Parathyroid adenoma (tissue), 2 donors: ENCODE measurements around the gene WIPF3.

ENCODE experiments used
- H2AFZ ChIP-seq: fragments of 300-600 bp; sonication (generic); one replicate; pipeline ENCODE4 v1.7.0; 2017; ENCODE audit warnings: antibody characterized with exemption, mild to moderate bottlenecking
- H3K27ac ChIP-seq: fragments of 300-600 bp; sonication (generic); one replicate; pipeline ENCODE4 v1.7.0; 2017
- H3K27me3 ChIP-seq: fragments of 300-600 bp; sonication (generic); one replicate; pipeline ENCODE4 v1.7.0; 2017; ENCODE audit warnings: low read length; ENCODE audit not compliant: control insufficient read depth, insufficient read depth
- H3K36me3 ChIP-seq: fragments of 300-600 bp; sonication (generic); one replicate; pipeline ENCODE4 v1.7.0; 2017; ENCODE audit warnings: low read length; ENCODE audit not compliant: control insufficient read depth, insufficient read depth
- H3K4me1 ChIP-seq: fragments of 300-600 bp; sonication (generic); one replicate; pipeline ENCODE4 v1.7.0; 2017; ENCODE audit warnings: control low read depth
- H3K4me2 ChIP-seq: fragments of 300-600 bp; sonication (generic); one replicate; pipeline ENCODE4 v1.7.0; 2017; ENCODE audit warnings: low read length
- H3K4me3 ChIP-seq: fragments of 300-600 bp; sonication (generic); one replicate; pipeline ENCODE4 v1.7.0; 2017; ENCODE audit warnings: low read depth, low read length
- H3K79me2 ChIP-seq: fragments of 300-600 bp; sonication (generic); one replicate; pipeline ENCODE4 v1.7.0; 2017; ENCODE audit warnings: control low read depth
- H3K9ac ChIP-seq: fragments of 300-600 bp; sonication (generic); one replicate; pipeline ENCODE4 v1.7.0; 2017; ENCODE audit warnings: mild to moderate bottlenecking
- H3K9me3 ChIP-seq: fragments of 300-600 bp; sonication (generic); one replicate; pipeline ENCODE4 v1.7.0; 2017; ENCODE audit warnings: low read length; ENCODE audit not compliant: control insufficient read depth
- TF ChIP-seq, protein P1 (sequence below): fragments of 300-600 bp; sonication (generic); IDR thresholded peaks from one replicate; pipeline ENCODE4 v1.7.0; 2017; ENCODE audit warnings: antibody characterized with exemption, mild to moderate bottlenecking
- donor health status: primary hyperparathyroidism.

Gene WIPF3

GRCh38 chr7:29920491-29920890 lies 114.2 kb downstream of the WIPF3 start:
- no peaks in the 10 kb centered on the region for H3K9me3 ChIP-seq
- H2AFZ ChIP-seq: no peak overlapping the region
- H3K4me1 ChIP-seq: no peaks in the 10 kb centered on the region
- H3K27ac ChIP-seq: no peak overlapping the region
- H3K9ac ChIP-seq: no peak overlapping the region
- no peaks in the 10 kb centered on the region for H3K36me3 ChIP-seq
- no peak overlapping the region for H3K4me2 ChIP-seq
- no peaks in the 10 kb centered on the region for H3K79me2 ChIP-seq
- H3K4me3 ChIP-seq: no peak overlapping the region
- TF ChIP-seq, protein P1, sequence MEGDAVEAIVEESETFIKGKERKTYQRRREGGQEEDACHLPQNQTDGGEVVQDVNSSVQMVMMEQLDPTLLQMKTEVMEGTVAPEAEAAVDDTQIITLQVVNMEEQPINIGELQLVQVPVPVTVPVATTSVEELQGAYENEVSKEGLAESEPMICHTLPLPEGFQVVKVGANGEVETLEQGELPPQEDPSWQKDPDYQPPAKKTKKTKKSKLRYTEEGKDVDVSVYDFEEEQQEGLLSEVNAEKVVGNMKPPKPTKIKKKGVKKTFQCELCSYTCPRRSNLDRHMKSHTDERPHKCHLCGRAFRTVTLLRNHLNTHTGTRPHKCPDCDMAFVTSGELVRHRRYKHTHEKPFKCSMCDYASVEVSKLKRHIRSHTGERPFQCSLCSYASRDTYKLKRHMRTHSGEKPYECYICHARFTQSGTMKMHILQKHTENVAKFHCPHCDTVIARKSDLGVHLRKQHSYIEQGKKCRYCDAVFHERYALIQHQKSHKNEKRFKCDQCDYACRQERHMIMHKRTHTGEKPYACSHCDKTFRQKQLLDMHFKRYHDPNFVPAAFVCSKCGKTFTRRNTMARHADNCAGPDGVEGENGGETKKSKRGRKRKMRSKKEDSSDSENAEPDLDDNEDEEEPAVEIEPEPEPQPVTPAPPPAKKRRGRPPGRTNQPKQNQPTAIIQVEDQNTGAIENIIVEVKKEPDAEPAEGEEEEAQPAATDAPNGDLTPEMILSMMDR: no peak
- no peaks in the 10 kb centered on the region for H3K27me3 ChIP-seq

DNA sequence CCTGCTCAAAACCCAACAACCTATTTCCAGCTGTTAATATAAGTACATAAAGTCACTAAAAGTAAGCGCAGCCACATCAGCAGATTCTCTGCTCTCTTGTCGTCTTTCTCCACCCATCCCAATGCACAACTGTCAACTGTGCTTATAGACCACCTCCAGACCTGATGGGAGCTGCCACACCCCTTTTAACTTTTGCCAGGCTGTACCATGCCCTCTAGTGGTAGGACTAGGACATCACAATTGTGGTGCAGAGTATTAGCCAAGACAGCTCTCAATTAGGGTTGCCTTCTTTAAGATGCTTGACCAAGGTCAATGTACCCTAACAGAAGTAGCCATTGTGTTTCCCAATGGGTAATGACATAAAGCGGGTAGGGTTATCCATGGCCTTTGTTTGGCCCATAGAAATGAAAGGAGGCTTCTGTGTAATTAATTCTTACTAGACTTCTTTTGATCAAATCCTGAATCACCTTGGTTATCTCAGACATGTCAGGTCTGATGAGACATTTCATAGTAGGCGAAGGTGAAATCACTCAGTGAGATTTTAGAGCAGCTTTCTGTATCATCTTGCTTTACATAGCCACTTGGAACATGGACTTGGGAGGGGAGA lies 115.2 kb downstream of the WIPF3 start:
- Histone ChIP-seq H2AFZ (no peak overlapping the region), H3K4me1 (no peaks in the 10 kb centered on the region), H3K9me3 (no peaks in the 10 kb centered on the region), H3K79me2 (no peaks in the 10 kb centered on the region), H3K9ac (no peak overlapping the region), H3K36me3 (no peaks in the 10 kb centered on the region), H3K27me3 (no peaks in the 10 kb centered on the region), H3K4me3 (no peak overlapping the region), H3K4me2 (no peak overlapping the region), H3K27ac (no peak overlapping the region)
- TF ChIP-seq, protein P1: peak; percentile 95

DNA sequence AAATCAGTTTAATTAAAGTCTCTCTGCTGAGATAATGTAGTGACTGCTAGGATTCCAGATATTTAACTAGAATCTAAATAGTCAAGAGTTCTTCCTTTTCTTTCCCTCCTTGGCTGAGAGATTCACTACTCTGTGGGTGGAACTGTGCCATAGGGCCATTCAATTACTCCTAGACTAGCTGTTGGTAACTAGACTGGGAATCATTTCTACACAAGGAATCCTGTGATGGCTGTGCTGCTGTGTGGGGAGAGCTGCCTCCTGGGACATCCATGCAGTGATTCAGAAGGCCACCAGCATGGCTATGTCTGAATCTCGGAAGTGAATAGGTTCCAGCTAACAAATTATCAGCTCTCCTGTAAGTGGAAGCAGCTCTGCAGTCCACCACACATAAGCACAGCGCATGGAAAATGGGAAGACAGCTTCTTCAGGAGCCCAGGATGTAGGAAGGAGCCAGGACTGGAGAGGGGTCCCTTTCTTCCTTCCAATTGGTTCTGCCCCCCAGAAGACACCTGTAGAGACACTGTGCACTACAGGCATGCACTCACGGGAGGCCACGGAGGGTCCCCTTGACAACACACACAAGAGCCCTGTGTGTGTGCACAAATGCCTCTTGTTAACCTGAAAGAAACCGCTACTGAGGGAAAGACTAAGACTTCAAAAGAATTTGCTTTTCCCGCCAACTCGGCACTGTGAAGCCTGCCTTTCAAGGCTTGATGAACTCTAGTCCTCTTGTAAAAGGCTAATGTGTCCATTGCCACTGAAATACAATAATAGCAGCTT lies 116.8 kb downstream of the WIPF3 start:
- Histone ChIP-seq H3K4me1 (no peaks in the 10 kb centered on the region), H3K27ac (no peak overlapping the region), H3K4me3 (no peak overlapping the region), H3K79me2 (no peaks in the 10 kb centered on the region), H3K9ac (no peak overlapping the region), H3K27me3 (no peaks in the 10 kb centered on the region), H2AFZ (no peak overlapping the region), H3K4me2 (no peak overlapping the region), H3K9me3 (no peaks in the 10 kb centered on the region), H3K36me3 (no peaks in the 10 kb centered on the region)
- TF ChIP-seq, protein P1: no peak

DNA sequence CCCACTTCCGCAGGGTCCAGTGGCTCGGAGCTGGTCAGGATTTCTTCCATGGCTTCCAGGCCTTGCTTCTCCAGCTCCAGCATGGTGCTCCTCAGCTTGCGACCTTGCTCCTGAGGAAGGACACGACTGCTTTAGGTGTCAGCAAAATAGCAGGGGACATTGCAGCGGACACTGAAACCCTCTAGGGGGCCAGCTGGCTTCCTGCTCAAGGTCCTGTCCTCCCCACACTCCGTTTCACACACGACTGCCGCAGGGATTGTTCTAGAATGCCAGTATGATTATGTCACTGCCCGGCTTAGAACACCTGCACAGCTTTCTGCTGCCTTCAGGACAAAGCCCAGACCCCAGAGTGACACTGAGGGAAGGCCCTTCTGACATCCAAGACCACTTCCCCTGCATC lies 117.7 kb downstream of the WIPF3 start:
- Histone ChIP-seq H3K27me3 (no peaks in the 10 kb centered on the region), H3K4me3 (no peak overlapping the region), H3K79me2 (no peaks in the 10 kb centered on the region), H3K27ac (no peak overlapping the region), H2AFZ (no peak overlapping the region), H3K4me2 (no peak overlapping the region), H3K36me3 (no peaks in the 10 kb centered on the region), H3K9me3 (no peaks in the 10 kb centered on the region), H3K4me1 (no peaks in the 10 kb centered on the region), H3K9ac (no peak overlapping the region)
- TF ChIP-seq, protein P1: no peak
